Measurements from ENCODE around the gene TIE1.

TIE1 gene

GRCh38 chr1:43274125-43274803, 26.5 kb upstream of the TIE1 start:
- no peak for DNase-seq

- no peak for DNase-seq
Measured at GRCh38 chr1:43274804-43275180, 26.0 kb upstream of the TIE1 start.

- no peak for DNase-seq
Measured at GRCh38 chr1:43275826-43276620, 24.8 kb upstream of the TIE1 start.

GRCh38 chr1:43276673-43277072, 24.1 kb upstream of the TIE1 start:
- DNase-seq: no peak

- DNase-seq: no peak
Measured at GRCh38 chr1:43277116-43277876, 23.5 kb upstream of the TIE1 start.

- no peak for DNase-seq
Measured at GRCh38 chr1:43279161-43279560, 21.6 kb upstream of the TIE1 start.

GRCh38 chr1:43279666-43280065, 21.1 kb upstream of the TIE1 start:
- DNase-seq: no peak

GRCh38 chr1:43280692-43281091, 20.1 kb upstream of the TIE1 start:
- no peak for DNase-seq

- DNase-seq: no peak
Measured at GRCh38 chr1:43282220-43283195, 18.3 kb upstream of the TIE1 start.

- DNase-seq: no peak
Measured at GRCh38 chr1:43284065-43284464, 16.7 kb upstream of the TIE1 start.

- no peak for DNase-seq
Measured at GRCh38 chr1:43284546-43285110, 16.2 kb upstream of the TIE1 start.

- no peak for DNase-seq
Measured at GRCh38 chr1:43285269-43285990, 15.4 kb upstream of the TIE1 start, which contains the start of gene C1orf210. Gene C1orf210 (minus strand): TSS chr1:43285581. CDS start chr1:43283270, 2,311 bp downstream.

GRCh38 chr1:43286115-43286514, 14.7 kb upstream of the TIE1 start:
- no peak for DNase-seq

GRCh38 chr1:43286533-43286932, 14.2 kb upstream of the TIE1 start:
- DNase-seq: no peak

- no peak for DNase-seq
Measured at GRCh38 chr1:43288058-43288784, 12.6 kb upstream of the TIE1 start.

GRCh38 chr1:43288785-43289706, 11.7 kb upstream of the TIE1 start:
- DNase-seq: no peak

GRCh38 chr1:43292216-43292615, 8.6 kb upstream of the TIE1 start:
- DNase-seq: peak; percentile 55

GRCh38 chr1:43292679-43293078, 8.1 kb upstream of the TIE1 start:
- DNase-seq: no peak

GRCh38 chr1:43293176-43293575, 7.6 kb upstream of the TIE1 start:
- DNase-seq: no peak

Data from NCI-H82 (cell line).